Liver (tissue), 3 donors: ENCODE data around the gene CD36.
A peak's percentile ranks its signal among the peaks of the same experiment; 100 is the strongest.

Experiments
- FOXA1 ChIP-seq: IDR thresholded peaks from 2 replicates; pipeline ENCODE4 v1.6.1; 2016; ENCODE audit warnings: antibody characterized with exemption
- FOXA2 ChIP-seq: IDR thresholded peaks from 2 replicates; pipeline ENCODE4 v1.6.1; 2016; ENCODE audit warnings: antibody characterized with exemption
- RAD21 ChIP-seq, 2 donors: IDR thresholded peaks; 2 replicates each; pipeline ENCODE4 v1.6.1; 2016; ENCODE audit warnings: antibody characterized with exemption in 2 of 2, mild to moderate bottlenecking in 2 of 2
- RXRA ChIP-seq, 2 donors: IDR thresholded peaks; 2 replicates each; pipeline ENCODE4 v1.6.1; 2017 to 2018; ENCODE audit warnings: antibody characterized with exemption in 2 of 2, mild to moderate bottlenecking in 1 of 2
- TAF1 ChIP-seq: conservative IDR thresholded peaks from 2 replicates; pipeline ENCODE4 v1.6.1; 2016; ENCODE audit warnings: antibody characterized with exemption, mild to moderate bottlenecking
- TF ChIP-seq, protein P1 (sequence below): fragments of 150-350 bp; IDR thresholded peaks from 2 replicates; pipeline ENCODE4 v1.5.1; 2017; ENCODE audit warnings: improper control_type of control experiment, low read depth, low read length; ENCODE audit not compliant: missing input control
- donor health status: healthy.
- donor health status: healthy.

DNA sequence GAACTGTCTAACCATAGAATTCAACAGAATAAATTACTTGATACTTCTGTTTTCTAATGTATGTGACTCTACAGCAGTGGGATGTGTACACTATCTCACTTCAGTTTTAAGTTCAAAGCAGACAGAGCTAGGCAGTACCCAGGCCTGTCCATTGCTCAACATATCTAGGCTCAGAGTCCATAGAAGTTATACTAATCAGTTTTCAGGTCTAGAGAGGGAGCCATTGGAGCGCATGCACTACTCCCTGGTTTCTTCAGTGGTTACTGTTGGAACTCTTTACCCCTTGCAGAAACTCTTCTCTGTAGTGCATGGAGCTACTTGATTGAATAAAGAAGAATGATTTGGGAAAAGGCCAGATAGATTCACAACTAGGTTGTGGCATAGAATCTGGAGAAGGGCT is 4.4 kb downstream of the CD36 start:
- no peak for TF ChIP-seq FOXA2
- no peak for TF ChIP-seq TAF1
- TF ChIP-seq RXRA (IDR thresholded peaks at IDR 0.05) = peak in 1 of 2 donors; percentile 9
- TF ChIP-seq, protein P1, sequence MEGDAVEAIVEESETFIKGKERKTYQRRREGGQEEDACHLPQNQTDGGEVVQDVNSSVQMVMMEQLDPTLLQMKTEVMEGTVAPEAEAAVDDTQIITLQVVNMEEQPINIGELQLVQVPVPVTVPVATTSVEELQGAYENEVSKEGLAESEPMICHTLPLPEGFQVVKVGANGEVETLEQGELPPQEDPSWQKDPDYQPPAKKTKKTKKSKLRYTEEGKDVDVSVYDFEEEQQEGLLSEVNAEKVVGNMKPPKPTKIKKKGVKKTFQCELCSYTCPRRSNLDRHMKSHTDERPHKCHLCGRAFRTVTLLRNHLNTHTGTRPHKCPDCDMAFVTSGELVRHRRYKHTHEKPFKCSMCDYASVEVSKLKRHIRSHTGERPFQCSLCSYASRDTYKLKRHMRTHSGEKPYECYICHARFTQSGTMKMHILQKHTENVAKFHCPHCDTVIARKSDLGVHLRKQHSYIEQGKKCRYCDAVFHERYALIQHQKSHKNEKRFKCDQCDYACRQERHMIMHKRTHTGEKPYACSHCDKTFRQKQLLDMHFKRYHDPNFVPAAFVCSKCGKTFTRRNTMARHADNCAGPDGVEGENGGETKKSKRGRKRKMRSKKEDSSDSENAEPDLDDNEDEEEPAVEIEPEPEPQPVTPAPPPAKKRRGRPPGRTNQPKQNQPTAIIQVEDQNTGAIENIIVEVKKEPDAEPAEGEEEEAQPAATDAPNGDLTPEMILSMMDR = no peak
- TF ChIP-seq FOXA1 = no peak
- peak in 1 of 2 donors; percentile 41 for TF ChIP-seq RAD21 (IDR thresholded peaks at IDR 0.05)
